Liver (tissue), 3 donors: ENCODE measurements around the gene ZFYVE28.

ENCODE experiments used
- EGR1 ChIP-seq, 2 donors: IDR thresholded peaks; 2 replicates each; pipeline ENCODE4 v1.6.1; 2016 to 2018; ENCODE audit warnings: antibody characterized with exemption in 2 of 2, low read depth in 2 of 2
- FOXA1 ChIP-seq: IDR thresholded peaks from 2 replicates; pipeline ENCODE4 v1.6.1; 2016; ENCODE audit warnings: antibody characterized with exemption
- FOXA2 ChIP-seq: IDR thresholded peaks from 2 replicates; pipeline ENCODE4 v1.6.1; 2016; ENCODE audit warnings: antibody characterized with exemption
- HNF4A ChIP-seq, 2 donors: conservative IDR thresholded peaks; 2 replicates each; pipeline ENCODE4 v1.6.1; 2016; ENCODE audit warnings: antibody characterized with exemption in 2 of 2, mild to moderate bottlenecking in 2 of 2
- HNF4G ChIP-seq: IDR thresholded peaks from 2 replicates; pipeline ENCODE4 v1.6.1; 2016; ENCODE audit warnings: antibody characterized with exemption
- RAD21 ChIP-seq, 2 donors: IDR thresholded peaks; 2 replicates each; pipeline ENCODE4 v1.6.1; 2016; ENCODE audit warnings: antibody characterized with exemption in 2 of 2, mild to moderate bottlenecking in 2 of 2
- RXRA ChIP-seq, 2 donors: IDR thresholded peaks; 2 replicates each; pipeline ENCODE4 v1.6.1; 2017 to 2018; ENCODE audit warnings: antibody characterized with exemption in 2 of 2, mild to moderate bottlenecking in 1 of 2
- TAF1 ChIP-seq: conservative IDR thresholded peaks from 2 replicates; pipeline ENCODE4 v1.6.1; 2016; ENCODE audit warnings: antibody characterized with exemption, mild to moderate bottlenecking
- YY1 ChIP-seq: IDR thresholded peaks from 2 replicates; pipeline ENCODE4 v1.6.1; 2016; ENCODE audit warnings: antibody characterized with exemption, mild to moderate bottlenecking
- TF ChIP-seq, protein P1 (sequence below): fragments of 150-350 bp; IDR thresholded peaks from 2 replicates; pipeline ENCODE4 v1.5.1; 2017; ENCODE audit warnings: improper control_type of control experiment, low read depth, low read length; ENCODE audit not compliant: missing input control
- TF ChIP-seq, protein P2 (sequence below): IDR thresholded peaks from 2 replicates; pipeline ENCODE4 v1.6.1; 2016; ENCODE audit warnings: antibody characterized with exemption, mild to moderate bottlenecking
- TF ChIP-seq, protein P3 (sequence below): IDR thresholded peaks from 2 replicates; pipeline ENCODE4 v1.6.1; 2016; ENCODE audit warnings: antibody characterized with exemption
- TF ChIP-seq, protein P4 (sequence below): IDR thresholded peaks from 2 replicates; pipeline ENCODE4 v1.6.1; 2016; ENCODE audit warnings: antibody characterized with exemption
- TF ChIP-seq, protein P5 (sequence below): IDR thresholded peaks from 2 replicates; pipeline ENCODE4 v1.6.1; 2016; ENCODE audit warnings: antibody characterized with exemption
- donor health status: healthy.
- donor health status: healthy.

DNA sequence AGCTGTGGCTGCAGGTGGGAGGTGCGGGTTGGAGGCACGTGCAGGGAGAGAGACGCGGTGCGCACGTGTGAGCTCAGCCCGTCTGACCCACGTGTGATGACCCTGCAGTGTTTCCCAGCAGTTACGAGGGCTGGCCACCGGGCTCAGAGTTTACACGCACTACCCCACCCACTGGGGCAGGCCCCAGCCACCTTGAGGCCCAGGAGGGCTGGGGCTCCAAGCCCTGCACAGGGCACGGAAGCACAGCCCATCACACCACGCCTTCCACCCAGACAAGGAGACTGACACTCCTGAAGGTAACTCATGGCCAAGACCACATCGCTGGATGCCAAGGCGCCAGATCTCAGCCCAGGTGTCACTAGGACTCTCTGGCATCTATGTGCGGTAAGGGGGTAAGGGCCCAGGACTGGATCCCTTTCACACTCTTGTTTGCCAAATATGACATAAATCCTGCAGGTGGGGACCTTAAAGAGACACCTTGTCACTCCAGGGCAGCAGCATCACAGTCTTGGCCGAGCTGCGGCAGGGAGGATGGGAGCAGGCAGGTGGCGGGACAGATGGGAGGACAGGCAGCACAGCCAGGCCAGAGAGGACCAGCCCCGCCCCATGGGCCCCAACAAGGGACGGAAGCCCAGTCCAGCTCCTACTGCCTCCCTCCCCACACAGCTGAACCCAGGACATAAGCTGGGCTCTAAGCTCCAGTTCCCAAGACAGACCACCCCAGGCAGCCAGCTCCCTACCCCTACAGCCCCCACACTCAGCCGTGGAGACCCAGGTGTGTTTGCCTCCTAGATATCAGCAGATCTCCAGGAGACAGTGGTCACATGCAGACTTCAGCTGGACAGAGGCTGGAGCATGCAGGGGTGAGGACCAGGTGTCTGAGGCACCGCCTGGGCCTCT lies 56.8 kb downstream of the ZFYVE28 start:
- TF ChIP-seq, protein P1, sequence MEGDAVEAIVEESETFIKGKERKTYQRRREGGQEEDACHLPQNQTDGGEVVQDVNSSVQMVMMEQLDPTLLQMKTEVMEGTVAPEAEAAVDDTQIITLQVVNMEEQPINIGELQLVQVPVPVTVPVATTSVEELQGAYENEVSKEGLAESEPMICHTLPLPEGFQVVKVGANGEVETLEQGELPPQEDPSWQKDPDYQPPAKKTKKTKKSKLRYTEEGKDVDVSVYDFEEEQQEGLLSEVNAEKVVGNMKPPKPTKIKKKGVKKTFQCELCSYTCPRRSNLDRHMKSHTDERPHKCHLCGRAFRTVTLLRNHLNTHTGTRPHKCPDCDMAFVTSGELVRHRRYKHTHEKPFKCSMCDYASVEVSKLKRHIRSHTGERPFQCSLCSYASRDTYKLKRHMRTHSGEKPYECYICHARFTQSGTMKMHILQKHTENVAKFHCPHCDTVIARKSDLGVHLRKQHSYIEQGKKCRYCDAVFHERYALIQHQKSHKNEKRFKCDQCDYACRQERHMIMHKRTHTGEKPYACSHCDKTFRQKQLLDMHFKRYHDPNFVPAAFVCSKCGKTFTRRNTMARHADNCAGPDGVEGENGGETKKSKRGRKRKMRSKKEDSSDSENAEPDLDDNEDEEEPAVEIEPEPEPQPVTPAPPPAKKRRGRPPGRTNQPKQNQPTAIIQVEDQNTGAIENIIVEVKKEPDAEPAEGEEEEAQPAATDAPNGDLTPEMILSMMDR = no peak
- TF ChIP-seq FOXA2 (no peak), YY1 (no peak), RAD21 (IDR thresholded peaks at IDR 0.05) (no peak), HNF4G (no peak), TAF1 (no peak), EGR1 (IDR thresholded peaks at IDR 0.05; ENCODE audit: low read depth in 2 of 2) (no peak), HNF4A (conservative IDR thresholded peaks at IDR 0.05) (no peak), FOXA1 (no peak), RXRA (IDR thresholded peaks at IDR 0.05) (no peak)
- TF ChIP-seq, protein P2, sequence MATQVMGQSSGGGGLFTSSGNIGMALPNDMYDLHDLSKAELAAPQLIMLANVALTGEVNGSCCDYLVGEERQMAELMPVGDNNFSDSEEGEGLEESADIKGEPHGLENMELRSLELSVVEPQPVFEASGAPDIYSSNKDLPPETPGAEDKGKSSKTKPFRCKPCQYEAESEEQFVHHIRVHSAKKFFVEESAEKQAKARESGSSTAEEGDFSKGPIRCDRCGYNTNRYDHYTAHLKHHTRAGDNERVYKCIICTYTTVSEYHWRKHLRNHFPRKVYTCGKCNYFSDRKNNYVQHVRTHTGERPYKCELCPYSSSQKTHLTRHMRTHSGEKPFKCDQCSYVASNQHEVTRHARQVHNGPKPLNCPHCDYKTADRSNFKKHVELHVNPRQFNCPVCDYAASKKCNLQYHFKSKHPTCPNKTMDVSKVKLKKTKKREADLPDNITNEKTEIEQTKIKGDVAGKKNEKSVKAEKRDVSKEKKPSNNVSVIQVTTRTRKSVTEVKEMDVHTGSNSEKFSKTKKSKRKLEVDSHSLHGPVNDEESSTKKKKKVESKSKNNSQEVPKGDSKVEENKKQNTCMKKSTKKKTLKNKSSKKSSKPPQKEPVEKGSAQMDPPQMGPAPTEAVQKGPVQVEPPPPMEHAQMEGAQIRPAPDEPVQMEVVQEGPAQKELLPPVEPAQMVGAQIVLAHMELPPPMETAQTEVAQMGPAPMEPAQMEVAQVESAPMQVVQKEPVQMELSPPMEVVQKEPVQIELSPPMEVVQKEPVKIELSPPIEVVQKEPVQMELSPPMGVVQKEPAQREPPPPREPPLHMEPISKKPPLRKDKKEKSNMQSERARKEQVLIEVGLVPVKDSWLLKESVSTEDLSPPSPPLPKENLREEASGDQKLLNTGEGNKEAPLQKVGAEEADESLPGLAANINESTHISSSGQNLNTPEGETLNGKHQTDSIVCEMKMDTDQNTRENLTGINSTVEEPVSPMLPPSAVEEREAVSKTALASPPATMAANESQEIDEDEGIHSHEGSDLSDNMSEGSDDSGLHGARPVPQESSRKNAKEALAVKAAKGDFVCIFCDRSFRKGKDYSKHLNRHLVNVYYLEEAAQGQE = no peak
- TF ChIP-seq, protein P3, sequence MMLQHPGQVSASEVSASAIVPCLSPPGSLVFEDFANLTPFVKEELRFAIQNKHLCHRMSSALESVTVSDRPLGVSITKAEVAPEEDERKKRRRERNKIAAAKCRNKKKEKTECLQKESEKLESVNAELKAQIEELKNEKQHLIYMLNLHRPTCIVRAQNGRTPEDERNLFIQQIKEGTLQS = no peak
- TF ChIP-seq, protein P4, sequence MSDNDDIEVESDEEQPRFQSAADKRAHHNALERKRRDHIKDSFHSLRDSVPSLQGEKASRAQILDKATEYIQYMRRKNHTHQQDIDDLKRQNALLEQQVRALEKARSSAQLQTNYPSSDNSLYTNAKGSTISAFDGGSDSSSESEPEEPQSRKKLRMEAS = no peak
- TF ChIP-seq, protein P5, sequence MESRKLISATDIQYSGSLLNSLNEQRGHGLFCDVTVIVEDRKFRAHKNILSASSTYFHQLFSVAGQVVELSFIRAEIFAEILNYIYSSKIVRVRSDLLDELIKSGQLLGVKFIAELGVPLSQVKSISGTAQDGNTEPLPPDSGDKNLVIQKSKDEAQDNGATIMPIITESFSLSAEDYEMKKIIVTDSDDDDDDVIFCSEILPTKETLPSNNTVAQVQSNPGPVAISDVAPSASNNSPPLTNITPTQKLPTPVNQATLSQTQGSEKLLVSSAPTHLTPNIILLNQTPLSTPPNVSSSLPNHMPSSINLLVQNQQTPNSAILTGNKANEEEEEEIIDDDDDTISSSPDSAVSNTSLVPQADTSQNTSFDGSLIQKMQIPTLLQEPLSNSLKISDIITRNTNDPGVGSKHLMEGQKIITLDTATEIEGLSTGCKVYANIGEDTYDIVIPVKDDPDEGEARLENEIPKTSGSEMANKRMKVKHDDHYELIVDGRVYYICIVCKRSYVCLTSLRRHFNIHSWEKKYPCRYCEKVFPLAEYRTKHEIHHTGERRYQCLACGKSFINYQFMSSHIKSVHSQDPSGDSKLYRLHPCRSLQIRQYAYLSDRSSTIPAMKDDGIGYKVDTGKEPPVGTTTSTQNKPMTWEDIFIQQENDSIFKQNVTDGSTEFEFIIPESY = no peak
